ENCODE data around the gene TRIB2.

TRIB2 gene

DNA sequence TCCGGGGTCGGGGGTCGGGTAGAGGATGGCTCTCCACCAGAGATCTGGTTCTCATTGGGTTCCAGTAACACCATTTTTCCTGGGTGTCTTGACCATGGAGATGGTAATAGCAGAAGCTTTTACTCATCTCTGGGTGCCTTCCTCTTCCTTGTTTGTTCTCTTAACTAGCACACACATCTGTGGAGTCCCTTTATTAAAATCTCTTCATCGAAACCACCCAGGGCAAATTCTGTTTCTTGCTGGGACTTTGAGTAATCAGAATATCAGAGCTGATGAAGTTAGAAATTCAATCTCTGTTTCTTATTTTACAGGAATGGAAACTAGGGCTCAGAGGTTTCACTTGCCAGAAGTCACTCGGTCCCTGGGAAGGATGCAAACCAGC is 15.0 kb upstream of the TRIB2 start:
- DNase-seq: no peak

DNA sequence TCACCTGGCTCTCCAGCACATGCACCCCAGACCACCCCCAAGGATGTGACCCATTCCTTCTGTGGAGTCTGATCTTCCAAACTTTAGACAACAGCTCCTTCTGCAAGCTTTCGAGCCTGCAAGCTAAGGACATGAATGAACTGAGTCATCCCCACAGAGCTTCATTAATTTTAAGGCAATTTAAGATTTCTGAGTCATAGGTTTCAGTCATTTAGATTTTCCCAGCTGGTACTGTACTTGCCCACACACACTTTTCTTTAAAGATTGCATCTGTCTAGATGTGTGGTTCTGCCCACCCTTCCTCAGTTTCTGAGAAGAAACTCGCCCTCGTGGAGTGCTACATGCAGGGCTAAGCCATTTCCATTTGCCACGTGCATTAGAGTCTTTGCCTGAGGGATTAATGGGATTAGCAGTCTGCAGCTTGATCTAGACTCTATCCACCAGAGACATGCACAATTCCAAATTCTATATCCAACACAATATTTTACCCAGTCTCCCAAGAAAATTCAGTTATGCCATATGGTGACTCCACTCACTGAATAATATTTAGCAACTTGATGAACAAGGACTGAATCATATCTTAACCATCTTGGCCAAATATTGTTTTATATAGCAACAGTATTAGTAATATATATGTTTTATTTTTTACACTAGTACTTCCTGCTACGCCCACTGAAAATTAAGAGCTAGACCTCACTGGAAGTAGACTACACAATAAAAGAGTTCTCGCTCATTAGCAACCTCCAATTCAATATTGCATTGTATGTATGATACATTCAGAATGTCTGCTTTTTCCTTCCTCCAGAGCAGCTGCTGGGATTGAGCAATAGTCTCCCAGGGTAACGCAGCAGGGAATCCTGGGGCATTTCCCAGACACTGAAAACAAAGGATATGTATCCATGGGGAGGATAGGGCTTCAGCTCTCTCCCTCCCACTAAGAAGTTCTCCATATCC is 14.3 kb upstream of the TRIB2 start:
- no peak for DNase-seq

DNA sequence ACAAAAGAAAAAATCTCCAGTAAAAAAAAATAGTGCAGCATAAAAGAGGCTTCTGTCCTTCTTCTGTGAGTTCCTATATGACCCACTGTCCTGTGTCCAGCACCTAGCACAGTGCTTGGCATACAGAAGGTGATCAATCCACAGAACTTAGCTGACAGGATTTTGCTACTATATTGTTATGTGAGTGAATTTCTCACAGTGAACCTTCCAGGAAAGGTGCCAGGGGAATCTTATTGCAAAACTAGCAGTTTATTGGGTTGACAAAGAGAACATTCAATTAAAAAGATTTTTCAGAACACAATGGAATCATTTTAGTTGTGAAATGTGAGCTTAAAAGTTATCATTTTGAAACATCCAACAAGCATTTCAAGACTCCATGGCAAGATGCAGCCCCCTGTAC is 12.4 kb upstream of the TRIB2 start:
- DNase-seq: no peak

DNA sequence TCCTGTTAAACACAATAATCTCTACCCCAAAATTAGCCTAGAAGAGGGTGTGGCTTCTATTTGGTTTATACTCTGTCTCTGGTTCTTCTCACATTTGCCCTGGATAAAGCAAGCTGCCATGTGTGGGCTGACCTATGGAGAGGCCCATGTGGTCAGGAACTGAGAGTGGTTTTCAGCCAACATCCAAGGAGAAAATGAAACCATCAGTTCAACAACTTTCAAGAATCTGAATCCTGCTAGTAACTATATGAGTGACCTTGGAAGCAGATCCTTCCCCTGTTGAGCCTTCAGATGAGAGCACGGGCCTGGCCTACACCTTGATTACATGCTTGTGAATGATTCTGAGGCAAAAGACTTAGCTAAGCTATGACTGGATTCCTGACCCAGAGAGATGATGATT is 11.5 kb upstream of the TRIB2 start:
- no peak for DNase-seq

DNA sequence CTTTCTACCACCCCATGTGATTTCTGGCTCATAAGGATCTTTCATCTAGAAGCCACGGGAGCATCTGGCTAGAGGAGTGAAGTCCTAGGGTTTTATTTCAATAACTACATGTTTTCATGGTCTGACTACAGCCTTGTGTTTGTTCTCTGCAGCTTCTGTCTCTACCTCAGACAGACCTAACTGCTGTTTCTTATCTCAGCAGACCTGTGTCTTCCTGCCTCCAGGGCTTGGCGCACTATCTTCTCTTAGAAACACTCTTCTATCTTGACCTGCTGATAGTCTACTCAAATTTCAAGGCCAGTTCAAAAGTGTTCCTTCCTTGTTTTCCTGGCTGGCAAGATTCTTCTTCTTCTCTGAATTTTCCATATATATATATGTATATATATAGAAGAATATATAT is 11.0 kb upstream of the TRIB2 start:
- DNase-seq: no peak

DNA sequence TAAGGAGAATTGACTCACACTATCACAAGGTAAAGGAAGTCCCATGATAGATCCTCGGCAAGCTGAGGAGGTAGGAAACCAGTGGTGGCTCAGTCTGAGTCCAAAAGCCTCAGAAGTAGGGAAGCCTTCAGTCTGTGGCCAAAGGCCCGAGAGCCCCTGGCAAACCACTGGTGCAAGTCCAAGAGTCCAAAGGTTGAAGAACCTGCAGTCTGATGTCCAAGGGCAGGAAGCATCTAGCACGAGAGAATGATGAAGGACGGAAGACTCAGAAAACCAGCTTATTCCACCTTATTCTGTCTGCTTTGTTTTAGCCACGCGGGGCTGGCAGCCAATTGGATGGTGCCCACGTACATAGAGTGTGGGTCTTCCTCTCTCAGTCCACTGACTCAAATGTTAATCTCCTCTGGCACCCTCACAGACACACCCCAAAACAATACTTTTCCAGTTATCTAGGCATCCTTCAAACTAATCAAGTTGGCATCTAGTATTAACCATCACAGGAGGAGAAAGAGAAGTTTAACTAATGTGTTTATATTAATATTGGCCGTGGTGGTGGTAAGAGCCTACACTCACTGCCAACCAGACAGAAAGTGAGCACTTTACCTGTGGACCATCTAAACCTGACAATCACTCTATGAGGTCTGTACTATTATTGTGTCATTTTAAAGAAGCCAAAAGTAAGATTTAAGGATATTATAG is 8.1 kb upstream of the TRIB2 start:
- no peak for DNase-seq

DNA sequence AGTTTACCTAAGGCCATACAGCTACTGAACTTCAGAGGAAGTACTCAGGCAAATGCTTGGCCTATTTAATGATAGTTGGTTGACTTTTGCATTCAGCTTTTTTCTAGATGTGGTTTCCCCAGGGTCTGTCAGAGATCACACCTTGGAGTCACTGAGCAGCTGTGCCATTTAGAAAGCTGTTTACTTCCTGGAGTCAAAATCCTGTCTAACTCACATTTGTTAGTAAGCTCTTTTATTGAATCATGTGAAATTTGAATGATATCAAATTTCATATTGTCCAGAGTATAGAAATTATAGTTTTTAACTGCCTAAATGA is 7.6 kb upstream of the TRIB2 start:
- DNase-seq: no peak

DNA sequence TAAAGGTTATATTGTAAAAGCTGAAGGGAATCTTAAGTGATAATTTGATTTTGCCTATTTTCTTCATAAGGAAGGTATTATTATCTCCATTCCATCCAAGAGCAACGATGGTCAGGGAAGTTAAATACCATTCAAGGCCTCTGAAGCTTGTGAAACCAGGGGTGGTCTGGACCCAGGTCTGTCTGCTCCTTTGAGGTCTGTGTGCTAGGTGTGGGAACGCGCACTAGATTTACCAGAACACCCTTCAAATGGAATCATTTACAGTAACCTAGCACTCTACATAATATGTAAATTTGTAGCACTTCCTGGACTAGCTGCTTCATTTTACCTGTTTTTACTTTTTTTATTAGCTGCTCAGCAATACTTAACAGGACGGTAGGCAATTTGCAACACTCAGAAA is 6.4 kb upstream of the TRIB2 start:
- DNase-seq: no peak

DNA sequence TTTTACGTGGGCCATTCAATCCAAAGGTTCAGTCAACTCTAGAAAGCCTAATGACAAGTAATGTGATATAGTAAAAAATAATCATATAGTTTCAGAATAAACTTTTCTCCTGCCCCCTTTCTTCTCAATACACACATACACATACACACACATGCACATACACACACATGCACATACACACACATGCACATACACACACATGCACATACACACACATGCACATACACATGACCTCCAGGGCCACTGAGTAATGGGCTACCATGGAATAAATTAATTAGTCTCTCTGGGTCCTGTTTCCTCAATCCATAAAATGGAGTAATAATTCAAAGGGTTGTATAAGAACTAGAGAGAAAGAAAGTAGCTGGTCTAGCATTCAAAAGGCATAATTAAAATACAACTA is 5.4 kb upstream of the TRIB2 start:
- DNase-seq: no peak

DNA sequence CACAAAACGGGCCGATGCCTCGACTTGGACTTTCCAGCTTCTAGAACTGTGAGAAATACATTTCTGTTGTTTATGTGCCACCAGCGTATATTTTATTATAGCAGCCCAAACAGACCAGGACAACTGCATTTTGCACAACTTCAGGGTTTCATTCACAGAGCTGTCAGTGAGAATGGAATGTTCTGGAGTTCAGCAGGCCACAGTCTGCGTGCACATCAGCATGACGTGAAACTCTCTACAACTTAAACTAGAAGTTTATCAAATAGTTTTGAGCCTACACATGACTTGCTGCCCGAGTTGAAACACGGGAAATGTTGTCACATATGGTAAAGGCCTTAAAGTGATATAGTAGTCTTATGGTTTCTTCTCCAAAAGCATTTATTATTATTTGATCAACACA is 3.9 kb upstream of the TRIB2 start:
- no peak for DNase-seq

DNA sequence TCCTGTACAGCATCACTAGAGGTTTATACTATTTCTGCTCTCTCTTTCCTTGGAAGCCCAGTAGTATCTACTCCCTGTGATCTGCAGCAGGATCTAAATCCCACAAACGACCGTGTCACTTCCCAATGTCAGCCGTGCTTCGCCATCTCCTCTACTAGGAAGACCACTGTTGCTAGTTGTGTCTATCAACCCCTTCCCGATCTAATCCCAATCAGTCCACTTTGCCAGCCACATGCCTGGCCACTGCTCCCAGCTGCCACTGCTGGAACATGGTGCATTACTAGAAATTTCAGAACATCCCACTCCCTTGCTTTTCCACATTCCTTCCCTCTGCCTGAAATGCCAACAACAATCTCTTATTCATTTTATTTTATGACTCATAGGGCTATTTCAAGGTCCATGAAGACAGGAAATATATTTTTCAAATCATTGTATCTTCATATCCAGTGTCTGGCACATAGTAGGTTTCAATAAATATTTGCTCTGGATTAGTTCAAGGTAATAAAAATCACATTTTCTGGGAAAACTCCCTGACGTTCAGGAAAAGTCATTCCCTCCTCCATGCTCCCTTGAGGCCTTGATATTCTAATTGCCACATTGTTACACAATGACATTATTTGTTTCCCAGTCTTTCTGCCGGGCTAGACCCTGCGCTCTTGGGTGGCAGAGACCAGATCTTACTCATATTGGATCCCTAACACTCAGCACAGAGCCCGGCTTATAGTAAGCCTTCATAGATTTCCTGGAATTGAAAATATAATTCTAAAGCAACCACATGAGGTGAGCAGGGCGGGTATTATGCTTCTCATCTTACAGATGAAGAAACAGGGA is 2.1 kb upstream of the TRIB2 start:
- no peak for DNase-seq

DNA sequence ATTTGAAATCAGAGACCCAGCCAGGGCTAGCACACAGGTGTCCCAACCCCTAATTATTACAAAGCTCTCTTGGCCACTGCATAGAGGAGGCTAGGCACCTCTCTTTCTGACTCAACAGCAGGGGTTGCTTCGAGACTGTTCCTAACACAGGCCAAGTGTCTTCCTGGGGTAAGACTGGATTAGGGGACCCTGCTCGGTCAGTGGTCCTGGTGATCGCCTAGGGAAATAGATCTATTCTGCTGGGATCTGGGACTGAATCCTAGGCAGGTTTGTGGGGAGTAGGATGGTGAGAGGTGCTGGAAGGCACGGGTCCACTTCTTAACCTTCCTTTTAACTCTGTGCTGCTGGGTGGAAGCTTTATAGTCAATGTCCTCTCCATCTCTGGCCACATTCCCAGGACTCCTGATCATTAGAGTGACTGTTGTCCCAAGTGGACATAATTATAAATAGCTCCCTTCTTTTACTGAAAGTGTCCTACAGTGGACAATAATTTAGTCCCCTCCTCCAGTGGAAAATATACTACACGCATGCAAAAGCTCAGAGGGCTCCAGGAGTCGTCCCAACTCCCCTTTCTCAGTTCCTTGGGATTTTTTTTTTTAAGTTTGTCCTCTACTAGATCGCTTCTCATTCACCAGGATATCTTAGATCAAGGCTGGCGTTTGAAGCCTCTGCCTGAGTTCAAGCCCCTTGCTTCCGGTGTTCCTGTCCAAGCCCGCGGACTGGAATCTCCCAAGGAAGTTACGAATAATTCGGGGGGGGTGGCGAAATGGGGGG is 1.3 kb upstream of the TRIB2 start:
- DNase-seq: no peak

DNA sequence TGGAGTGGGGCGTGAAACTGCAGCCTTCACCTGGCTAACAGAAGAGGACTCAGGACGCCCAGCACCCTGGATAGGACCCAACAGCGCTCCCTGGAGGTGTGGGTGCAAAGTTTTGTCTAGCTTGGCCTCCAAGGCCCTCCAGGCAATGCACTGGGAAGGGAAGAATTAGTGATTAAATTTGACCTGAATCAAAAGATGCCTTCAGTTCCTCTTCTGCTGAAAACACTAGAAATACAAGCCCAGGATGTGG is 779 bp upstream of the TRIB2 start:
- peak; percentile 70 for DNase-seq

DNA sequence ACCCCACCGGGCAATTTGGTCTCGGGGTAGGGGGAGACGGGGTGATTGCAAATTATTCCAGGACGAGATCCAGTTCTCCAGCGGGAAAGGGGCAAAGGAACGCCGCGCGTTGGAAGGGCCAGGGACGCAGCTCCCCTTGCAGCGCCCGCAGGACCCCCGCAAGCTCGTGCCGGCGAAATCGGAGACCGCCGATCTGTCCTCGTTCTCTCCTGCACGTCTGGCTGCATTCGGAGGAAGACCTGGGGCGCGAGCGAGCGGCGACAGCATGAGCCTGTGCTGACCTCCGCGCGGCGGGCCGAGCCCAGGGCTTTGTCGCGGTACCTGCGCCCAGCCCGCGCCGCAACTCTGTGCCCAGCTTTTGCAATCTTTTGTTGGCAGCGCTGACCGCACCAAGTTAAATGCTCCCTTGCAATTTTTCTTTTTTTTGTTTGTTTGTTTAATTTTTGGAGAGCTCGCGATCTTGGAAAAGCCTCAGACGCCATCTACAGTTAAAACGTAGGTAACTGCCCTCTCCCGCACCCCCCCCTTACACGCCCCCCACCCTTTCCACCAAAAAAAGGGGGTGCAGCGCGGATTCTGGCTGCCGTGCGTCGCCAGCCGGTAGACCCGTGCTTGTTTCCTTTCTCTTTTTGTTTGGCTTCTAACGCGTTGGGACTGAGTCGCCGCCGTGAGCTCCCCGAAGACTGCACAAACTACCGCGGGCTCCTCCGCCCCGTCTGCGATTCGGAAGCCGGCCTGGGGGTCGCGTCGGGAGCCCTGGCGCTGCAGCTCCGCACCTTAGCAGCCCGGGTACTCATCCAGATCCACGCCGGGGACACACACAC is 667 bp downstream of the TRIB2 start:
- peak; percentile 65 for DNase-seq

DNA sequence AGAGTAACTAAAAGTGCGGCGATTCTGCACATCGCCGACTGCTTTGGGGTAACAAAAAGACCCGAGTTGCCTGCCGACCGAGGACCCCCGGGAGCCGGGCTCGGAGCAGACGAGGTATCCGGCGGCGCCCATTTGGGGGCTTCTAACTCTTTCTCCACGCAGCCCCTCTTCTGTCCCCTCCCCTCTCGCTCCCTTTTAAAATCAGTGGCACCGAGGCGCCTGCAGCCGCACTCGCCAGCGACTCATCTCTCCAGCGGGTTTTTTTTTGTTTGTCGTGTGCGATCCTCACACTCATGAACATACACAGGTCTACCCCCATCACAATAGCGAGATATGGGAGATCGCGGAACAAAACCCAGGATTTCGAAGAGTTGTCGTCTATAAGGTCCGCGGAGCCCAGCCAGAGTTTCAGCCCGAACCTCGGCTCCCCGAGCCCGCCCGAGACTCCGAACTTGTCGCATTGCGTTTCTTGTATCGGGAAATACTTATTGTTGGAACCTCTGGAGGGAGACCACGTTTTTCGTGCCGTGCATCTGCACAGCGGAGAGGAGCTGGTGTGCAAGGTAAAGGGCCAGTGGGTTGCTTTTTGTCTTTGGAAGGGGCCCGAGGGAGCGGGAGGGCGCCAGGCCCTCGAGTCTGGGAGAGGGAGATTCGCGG is 1.4 kb downstream of the TRIB2 start:
- DNase-seq: peak; percentile 56

DNA sequence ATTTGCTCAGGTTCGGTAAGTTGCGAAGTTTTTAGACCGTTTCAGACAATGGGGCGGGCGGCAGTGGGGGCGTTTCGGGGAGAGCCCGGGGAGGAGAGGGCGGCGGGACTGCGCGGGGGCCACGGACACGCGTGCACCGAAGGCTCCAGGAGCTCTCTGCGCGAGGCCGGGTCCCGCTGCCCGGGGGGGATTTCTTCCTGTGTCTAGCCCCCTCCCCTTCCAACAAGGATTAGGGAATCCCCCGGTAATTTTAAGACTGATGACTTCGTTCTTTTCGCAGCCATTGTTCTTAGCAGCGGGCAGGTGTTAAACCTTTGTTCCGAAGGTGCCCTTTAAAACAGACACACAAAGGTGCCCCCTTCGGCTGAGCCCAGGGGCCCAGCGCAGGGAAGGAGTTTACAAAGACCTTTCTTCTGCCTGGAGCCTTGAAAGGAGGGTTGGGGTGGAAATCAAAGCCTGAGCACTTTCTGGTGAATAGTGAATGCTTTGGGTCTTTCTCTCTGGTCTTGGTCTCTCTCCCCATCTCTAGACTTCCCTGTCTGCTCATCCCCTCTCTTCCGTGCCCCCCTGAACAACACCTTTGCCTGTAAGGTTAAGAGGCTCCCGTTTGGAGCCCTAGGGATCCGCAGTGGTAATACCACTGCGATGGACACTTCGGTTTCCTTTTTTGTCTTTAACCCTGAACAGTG is 2.1 kb downstream of the TRIB2 start:
- peak; percentile 32 for DNase-seq

DNA sequence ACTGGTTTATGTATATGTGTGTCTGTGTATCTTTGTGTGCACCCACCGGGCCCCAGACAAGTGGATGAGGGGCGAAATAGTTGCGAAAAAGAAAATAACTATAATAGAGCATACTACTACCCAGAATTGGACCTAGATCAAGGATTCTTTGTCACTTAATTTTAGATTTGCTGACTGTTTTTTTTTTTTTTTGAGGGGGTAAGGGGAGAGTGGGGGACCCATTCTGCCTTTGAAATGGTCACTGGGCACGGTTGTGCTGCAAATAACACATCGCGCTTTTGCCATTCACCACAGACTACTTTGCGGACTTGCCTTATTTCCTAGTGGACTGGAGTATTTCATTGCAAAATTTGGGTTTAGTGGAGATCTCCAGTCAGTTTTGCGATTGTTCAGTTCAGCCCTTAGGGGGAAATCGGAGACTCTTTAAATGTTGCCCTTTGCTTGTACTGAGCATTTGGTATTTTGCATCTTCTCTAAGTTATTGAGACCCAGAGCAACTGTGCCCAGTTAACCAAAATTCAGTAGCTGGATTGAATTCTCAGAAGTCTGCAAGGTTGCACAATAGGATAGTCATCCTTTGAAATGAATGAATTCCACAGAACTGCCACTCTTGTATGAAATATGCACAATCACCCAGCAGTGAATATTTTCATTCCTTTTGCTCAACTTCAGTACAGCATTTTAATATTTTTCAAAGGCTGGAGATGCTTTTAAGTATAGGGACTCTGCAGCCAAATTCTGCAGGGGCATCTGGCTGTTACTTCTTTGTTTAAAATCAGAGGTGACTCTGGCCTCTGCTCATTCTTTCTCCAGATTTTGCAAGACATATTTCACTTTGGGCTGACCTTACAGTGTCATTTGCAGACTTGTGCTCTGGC is 2.9 kb downstream of the TRIB2 start:
- DNase-seq: peak; percentile 2

DNA sequence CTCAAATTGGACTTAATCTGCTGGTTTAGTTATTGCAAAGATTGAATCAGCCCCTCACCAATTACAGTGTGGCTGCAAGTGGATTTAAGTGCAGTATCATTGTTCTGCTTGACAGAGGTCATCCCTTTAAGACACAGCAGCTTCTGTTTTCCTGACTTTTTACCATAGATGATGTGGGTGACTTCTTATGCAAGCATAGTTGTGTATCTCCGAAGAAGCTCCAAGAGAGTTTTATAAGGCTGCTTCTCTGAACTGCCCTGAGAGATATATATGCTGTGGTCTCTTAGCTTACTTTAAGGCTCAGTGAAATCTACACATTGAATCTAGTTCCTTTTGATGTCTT is 3.5 kb downstream of the TRIB2 start:
- peak; percentile 20 for DNase-seq

DNA sequence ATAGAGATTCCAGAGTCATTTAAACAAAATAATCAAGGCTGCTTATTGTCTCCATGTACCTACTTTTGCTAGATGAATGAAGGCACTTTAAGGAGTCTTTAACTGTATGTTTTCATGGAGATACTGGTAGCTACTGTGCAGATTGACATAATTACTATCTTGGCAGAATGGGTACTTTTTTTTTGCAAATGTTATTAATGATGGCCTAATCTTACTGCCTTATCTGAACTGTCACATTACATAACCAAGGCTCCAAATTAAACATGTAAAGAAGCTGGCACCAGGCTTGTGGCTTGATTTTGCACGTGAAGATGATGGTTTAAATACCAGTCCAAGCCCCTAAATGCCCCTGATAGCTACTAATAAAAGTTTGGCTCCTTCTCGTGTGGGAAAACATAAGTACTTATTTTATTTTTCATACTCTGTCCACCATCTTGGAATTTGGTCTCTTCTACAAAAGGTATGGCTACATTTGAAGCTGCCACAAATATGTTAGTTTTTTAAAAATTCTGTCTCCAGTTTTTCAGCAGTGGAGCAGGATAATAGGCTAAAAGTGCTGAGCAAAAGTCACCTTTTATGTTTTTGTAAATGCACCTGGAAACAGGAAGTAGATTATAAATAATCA is 4.1 kb downstream of the TRIB2 start:
- no peak for DNase-seq

Data from NCI-H1105 treated with DMSO at 0.1 percent for 48 hours (cell line).